Measurements from ENCODE around the gene GAS7. TPM values are rescaled to one million over a fixed set of nuclear protein-coding genes. Genes with fewer than 3 reads are reported as not detected.

The GAS7 gene
- total and polyA plus RNA-seq, 8 donors, result 4.1 to 185 (median 30.5) TPM

GRCh38 chr17:10126616-10127501 lies 71.5 kb downstream of the GAS7 start:
- H3K27ac ChIP-seq, result peak overlapping the region; percentile 25 to 84 (median 80)
- TF ChIP-seq, protein P1, sequence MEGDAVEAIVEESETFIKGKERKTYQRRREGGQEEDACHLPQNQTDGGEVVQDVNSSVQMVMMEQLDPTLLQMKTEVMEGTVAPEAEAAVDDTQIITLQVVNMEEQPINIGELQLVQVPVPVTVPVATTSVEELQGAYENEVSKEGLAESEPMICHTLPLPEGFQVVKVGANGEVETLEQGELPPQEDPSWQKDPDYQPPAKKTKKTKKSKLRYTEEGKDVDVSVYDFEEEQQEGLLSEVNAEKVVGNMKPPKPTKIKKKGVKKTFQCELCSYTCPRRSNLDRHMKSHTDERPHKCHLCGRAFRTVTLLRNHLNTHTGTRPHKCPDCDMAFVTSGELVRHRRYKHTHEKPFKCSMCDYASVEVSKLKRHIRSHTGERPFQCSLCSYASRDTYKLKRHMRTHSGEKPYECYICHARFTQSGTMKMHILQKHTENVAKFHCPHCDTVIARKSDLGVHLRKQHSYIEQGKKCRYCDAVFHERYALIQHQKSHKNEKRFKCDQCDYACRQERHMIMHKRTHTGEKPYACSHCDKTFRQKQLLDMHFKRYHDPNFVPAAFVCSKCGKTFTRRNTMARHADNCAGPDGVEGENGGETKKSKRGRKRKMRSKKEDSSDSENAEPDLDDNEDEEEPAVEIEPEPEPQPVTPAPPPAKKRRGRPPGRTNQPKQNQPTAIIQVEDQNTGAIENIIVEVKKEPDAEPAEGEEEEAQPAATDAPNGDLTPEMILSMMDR (IDR thresholded peaks at IDR 0.05), result no peak
- no peak for TF ChIP-seq EP300 (IDR thresholded peaks at IDR 0.05)
- no peak for TF ChIP-seq POLR2AphosphoS5 (IDR thresholded peaks at IDR 0.05)
- no peak for TF ChIP-seq POLR2A (IDR thresholded peaks at IDR 0.05)
- WGBS, 5 donors, result 42 to 56% (median 52%) methylated on average over 13 to 16 of the region's 16 CpGs
- peaks cover 0 to 61% (median 16%) of the 10 kb centered on the region in 4 donors for H3K4me1 ChIP-seq
- no peak overlapping the region for H3K4me3 ChIP-seq
- DNase-seq, result peak in 1 of 2 donors; percentile 81
- no peaks in the 10 kb centered on the region for H3K36me3 ChIP-seq
- H3K27me3 ChIP-seq, result peaks cover 0 to 10% (median 0%) of the 10 kb centered on the region in 3 donors
- no peaks in the 10 kb centered on the region for H3K9me3 ChIP-seq
- intact Hi-C loops (cut with DNase I; ENCODE audit: low total_unique reads), result no loop called here

DNA sequence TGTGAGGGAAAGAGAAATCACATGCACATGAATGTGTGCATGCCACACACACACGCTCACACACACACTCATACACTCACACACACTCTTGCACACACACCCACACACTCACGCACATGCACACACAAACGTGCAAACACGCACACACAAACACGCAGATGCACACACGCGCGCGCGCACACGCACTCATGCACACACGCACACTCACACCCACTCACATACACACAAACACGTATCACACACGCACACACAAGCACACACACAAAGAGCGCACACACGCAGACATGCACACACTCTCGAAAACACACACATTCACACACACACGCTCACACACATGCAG lies 72.2 kb downstream of the GAS7 start:
- Histone ChIP-seq H3K4me3 (no peak overlapping the region), H3K27ac (peak overlapping the region in 4 of 5 donors; percentile 67 to 84 (median 80)), H3K9me3 (no peaks in the 10 kb centered on the region), H3K36me3 (no peaks in the 10 kb centered on the region), H3K27me3 (peaks cover 0 to 14% (median 0%) of the 10 kb centered on the region in 3 donors), H3K4me1 (peaks cover 0 to 64% (median 19%) of the 10 kb centered on the region in 4 donors)
- no peak for TF ChIP-seq EP300 (IDR thresholded peaks at IDR 0.05)
- TF ChIP-seq, protein P1 (IDR thresholded peaks at IDR 0.05), result no peak
- TF ChIP-seq POLR2A (IDR thresholded peaks at IDR 0.05), result no peak
- DNase-seq, result no peak
- WGBS, 5 donors, result 68 to 79% (median 76%) methylated on average over 18 of the region's 18 CpGs
- intact Hi-C loops (cut with DNase I; ENCODE audit: low total_unique reads), result no loop called here

- WGBS, 5 donors, result 41 to 50% (median 43%) methylated on average over 11 of the region's 11 CpGs
These were observed 72.7 kb downstream of the GAS7 start for GRCh38 chr17:10125531-10126275.

GRCh38 chr17:10123093-10123492 lies 75.3 kb downstream of the GAS7 start:
- Histone ChIP-seq H3K27me3 (peaks cover 0 to 19% (median 0%) of the 10 kb centered on the region in 3 donors), H3K4me1 (peaks cover 0 to 86% (median 45%) of the 10 kb centered on the region in 4 donors), H3K9me3 (no peaks in the 10 kb centered on the region), H3K27ac (peak overlapping the region in 1 of 5 donors; percentile 46), H3K36me3 (no peaks in the 10 kb centered on the region), H3K4me3 (no peak overlapping the region)
- no peak for TF ChIP-seq POLR2AphosphoS5 (IDR thresholded peaks at IDR 0.05)
- no peak for TF ChIP-seq POLR2A (IDR thresholded peaks at IDR 0.05)
- no peak for TF ChIP-seq EP300 (IDR thresholded peaks at IDR 0.05)
- TF ChIP-seq, protein P1 (IDR thresholded peaks at IDR 0.05), result no peak
- intact Hi-C loops (cut with DNase I; ENCODE audit: low total_unique reads), result no loop called here
- DNase-seq, result no peak
- 38 to 83% (median 71%) methylated on average over 2 of the region's 2 CpGs for WGBS, 5 donors

More at GRCh38 chr17:10125531-10126275, 72.7 kb downstream of the GAS7 start:
- intact Hi-C loops (cut with DNase I; ENCODE audit: low total_unique reads), result no loop called here
- TF ChIP-seq, protein P1 (IDR thresholded peaks at IDR 0.05), result no peak
- no peak for TF ChIP-seq POLR2AphosphoS5 (IDR thresholded peaks at IDR 0.05)
- no peak for TF ChIP-seq EP300 (IDR thresholded peaks at IDR 0.05)
- TF ChIP-seq POLR2A (IDR thresholded peaks at IDR 0.05), result no peak
- peak in 1 of 2 donors; percentile 71 for DNase-seq
- no peaks in the 10 kb centered on the region for H3K36me3 ChIP-seq
- peaks cover 0 to 18% (median 0%) of the 10 kb centered on the region in 3 donors for H3K27me3 ChIP-seq
- no peaks in the 10 kb centered on the region for H3K9me3 ChIP-seq
- H3K4me3 ChIP-seq, result no peak overlapping the region
- H3K27ac ChIP-seq, result peak overlapping the region in 4 of 5 donors; percentile 20 to 84 (median 73)
- peaks cover 0 to 70% (median 24%) of the 10 kb centered on the region in 4 donors for H3K4me1 ChIP-seq

Measured in stomach (tissue), 9 donors.